AG20443 (cell line): ENCODE data around the gene C6orf132.

Experiments used
- DNase-seq: peaks from one replicate; pipeline ENCODE4 v3.0.0; 2012; ENCODE audit warnings: low spot score, mixed read lengths

The C6orf132 gene

GRCh38 chr6:42136508-42137193 lies 5.8 kb downstream of the C6orf132 start:
- peak; percentile 61 for DNase-seq

- DNase-seq, result no peak
Observed at GRCh38 chr6:42135722-42136121, 6.7 kb downstream of the C6orf132 start.

- DNase-seq, result no peak
Observed at GRCh38 chr6:42135161-42135560, 7.3 kb downstream of the C6orf132 start.

GRCh38 chr6:42133926-42134325 lies 8.5 kb downstream of the C6orf132 start:
- DNase-seq, result no peak

GRCh38 chr6:42131531-42131930 lies 10.9 kb downstream of the C6orf132 start:
- peak; percentile 83 for DNase-seq

GRCh38 chr6:42129360-42129676 lies 13.1 kb downstream of the C6orf132 start:
- DNase-seq, result no peak

GRCh38 chr6:42128460-42129359 lies 13.7 kb downstream of the C6orf132 start:
- no peak for DNase-seq

- no peak for DNase-seq
Observed at GRCh38 chr6:42125663-42126062, 16.8 kb downstream of the C6orf132 start.

- no peak for DNase-seq
Observed at GRCh38 chr6:42125231-42125630, 17.2 kb downstream of the C6orf132 start.

- no peak for DNase-seq
Observed at GRCh38 chr6:42124223-42124836, 18.1 kb downstream of the C6orf132 start.

- no peak for DNase-seq
Observed at GRCh38 chr6:42123379-42124103, 18.9 kb downstream of the C6orf132 start.

- DNase-seq, result peak; percentile 78
Observed at GRCh38 chr6:42120895-42121865, 21.2 kb downstream of the C6orf132 start.

- DNase-seq, result peak; percentile 91
Observed at GRCh38 chr6:42118162-42119001, 24.0 kb downstream of the C6orf132 start.

GRCh38 chr6:42117843-42118161 lies 24.6 kb downstream of the C6orf132 start:
- DNase-seq, result no peak

GRCh38 chr6:42113936-42114636 lies 28.3 kb downstream of the C6orf132 start:
- no peak for DNase-seq

GRCh38 chr6:42112351-42112750 lies 30.1 kb downstream of the C6orf132 start:
- no peak for DNase-seq

GRCh38 chr6:42110683-42111082 lies 31.7 kb downstream of the C6orf132 start:
- DNase-seq, result no peak

GRCh38 chr6:42108071-42108470 lies 34.3 kb downstream of the C6orf132 start:
- DNase-seq, result no peak

- DNase-seq, result no peak
Observed at GRCh38 chr6:42106112-42107023, 36.1 kb downstream of the C6orf132 start.
